ENCODE data around the gene COMMD9.

DNA sequence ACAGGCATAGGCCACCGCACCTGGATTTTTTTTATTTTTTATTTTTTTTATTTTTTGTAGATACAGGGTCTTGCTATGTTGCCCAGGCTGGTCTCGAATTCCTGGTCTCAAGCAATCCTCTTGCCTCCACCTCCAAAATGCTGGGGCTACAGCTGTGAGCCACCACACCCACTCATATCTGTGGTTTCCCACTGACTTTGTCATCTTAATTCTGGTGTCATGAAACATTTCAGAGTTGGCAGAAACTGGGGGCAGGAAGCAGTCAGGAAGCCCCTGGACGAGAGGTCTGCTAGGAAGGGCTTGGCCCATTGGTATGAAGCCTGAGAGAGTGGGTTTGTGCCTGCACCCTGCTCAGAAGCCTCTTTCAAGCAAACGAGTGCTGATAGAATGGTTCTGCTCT, 49.1 kb downstream of the COMMD9 start:
- TF ChIP-seq, protein P1, sequence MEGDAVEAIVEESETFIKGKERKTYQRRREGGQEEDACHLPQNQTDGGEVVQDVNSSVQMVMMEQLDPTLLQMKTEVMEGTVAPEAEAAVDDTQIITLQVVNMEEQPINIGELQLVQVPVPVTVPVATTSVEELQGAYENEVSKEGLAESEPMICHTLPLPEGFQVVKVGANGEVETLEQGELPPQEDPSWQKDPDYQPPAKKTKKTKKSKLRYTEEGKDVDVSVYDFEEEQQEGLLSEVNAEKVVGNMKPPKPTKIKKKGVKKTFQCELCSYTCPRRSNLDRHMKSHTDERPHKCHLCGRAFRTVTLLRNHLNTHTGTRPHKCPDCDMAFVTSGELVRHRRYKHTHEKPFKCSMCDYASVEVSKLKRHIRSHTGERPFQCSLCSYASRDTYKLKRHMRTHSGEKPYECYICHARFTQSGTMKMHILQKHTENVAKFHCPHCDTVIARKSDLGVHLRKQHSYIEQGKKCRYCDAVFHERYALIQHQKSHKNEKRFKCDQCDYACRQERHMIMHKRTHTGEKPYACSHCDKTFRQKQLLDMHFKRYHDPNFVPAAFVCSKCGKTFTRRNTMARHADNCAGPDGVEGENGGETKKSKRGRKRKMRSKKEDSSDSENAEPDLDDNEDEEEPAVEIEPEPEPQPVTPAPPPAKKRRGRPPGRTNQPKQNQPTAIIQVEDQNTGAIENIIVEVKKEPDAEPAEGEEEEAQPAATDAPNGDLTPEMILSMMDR (IDR thresholded peaks at IDR 0.05; ENCODE audit: low read length) = no peak
- no peak for TF ChIP-seq EZH2 (optimal IDR thresholded peaks at IDR 0.05; ENCODE audit: low read depth, low read length)
- no peak for TF ChIP-seq EZH2phosphoT487 (IDR thresholded peaks at IDR 0.05; ENCODE audit: low read length)

Measured in MM.1S (cell line).